GM12878 (cell line): ENCODE measurements around the gene SAMD4A. TPM values are rescaled to one million over a fixed set of nuclear protein-coding genes. Genes with fewer than 3 reads are reported as not detected.

Experiments used
- ATAC-seq: fragments of 200-7000 bp; cut with Tn5 transposase; 3 replicates; pipeline ENCODE4 v1.9.1; 2020; ENCODE audit warnings: mild to moderate bottlenecking, moderate library complexity
- BruUV-seq: library from RNA; stranded (reverse); fragments of 400-500 nt; replicated peaks from 2 replicates; lab custom pipeline; 2021; lab: Mats Ljungman, UMichigan
- CTCF ChIA-PET: fragments of 300-600 bp; sonication (Branson Sonifier 250); formaldehyde crosslinking; extraction: SDS; loops from one replicate; lab custom pipeline; 2021; ENCODE audit warnings: inconsistent platforms; lab: Yijun Ruan, JAX
- POLR2A ChIA-PET: fragments of 350-600 bp; formaldehyde crosslinking; extraction: SDS; loops from one replicate; lab custom pipeline; 2021; ENCODE audit warnings: inconsistent platforms; lab: Charles Lee
- RAD21 ChIA-PET: fragments of 300-600 bp; sonication (Branson Sonifier 250); formaldehyde crosslinking; loops from one replicate; lab custom pipeline; 2023; ENCODE audit warnings: antibody characterized with exemption; ENCODE audit not compliant: unreplicated experiment; lab: Charles Lee
- SMC1A ChIA-PET: fragments of 300-600 bp; sonication (Branson Sonifier 250); formaldehyde crosslinking; loops from one replicate; lab custom pipeline; 2023; ENCODE audit not compliant: unreplicated experiment, uncharacterized antibody; lab: Charles Lee
- DNase-seq: peaks from one replicate; pipeline ENCODE4 v3.0.0-alpha.2; 2011; ENCODE audit warnings: low read depth, low spot score
- FAIRE-seq: peaks from 3 replicates; lab custom pipeline; 2011; peaks lifted over from hg19 to GRCh38; lab: Jason Lieb, UNC
- H2AFZ ChIP-seq: 2 replicates; pipeline ENCODE4 v1.6.0; 2011; ENCODE audit warnings: low read depth, low read length, control low read depth; ENCODE audit not compliant: control insufficient read depth
- H3K27ac ChIP-seq: 2 replicates; pipeline ENCODE4 v1.5.1; 2011; ENCODE audit warnings: control low read depth; ENCODE audit not compliant: control insufficient read depth, insufficient read depth
- H3K27me3 ChIP-seq, 2 experiments: replicated peaks in 1 of 2; 2 replicates each; pipeline versions ENCODE4 v1.6.0 to v1.6.1; 2011; ENCODE audit warnings: low read length in 1 of 2; ENCODE audit not compliant: control insufficient read depth in 2 of 2, insufficient read depth in 2 of 2
- H3K36me3 ChIP-seq, 2 experiments: 2 replicates each; pipeline ENCODE4 v1.5.1; 2011; ENCODE audit warnings: low read length in 1 of 2; ENCODE audit not compliant: control insufficient read depth in 2 of 2, insufficient read depth in 2 of 2
- H3K4me1 ChIP-seq: 2 replicates; pipeline ENCODE4 v1.6.1; 2011; ENCODE audit warnings: mild to moderate bottlenecking, low read length, moderate library complexity, mixed read lengths; ENCODE audit not compliant: control insufficient read depth, insufficient read depth
- H3K4me2 ChIP-seq: 2 replicates; pipeline ENCODE4 v1.6.0; 2011; ENCODE audit warnings: control low read depth; ENCODE audit not compliant: control insufficient read depth, insufficient read depth
- H3K4me3 ChIP-seq: fragments of 200-600 bp; sonication (generic); 2 replicates; pipeline ENCODE4 v1.5.1; 2016
- H3K79me2 ChIP-seq: 2 replicates; pipeline ENCODE4 v1.6.0; 2011; ENCODE audit warnings: low read length; ENCODE audit not compliant: control insufficient read depth, insufficient read depth
- H3K9ac ChIP-seq: 2 replicates; pipeline ENCODE4 v1.8.0; 2011; ENCODE audit warnings: low read length, control low read depth, mixed read lengths; ENCODE audit not compliant: control insufficient read depth, insufficient read depth
- H3K9me3 ChIP-seq: replicated peaks from 3 replicates; pipeline ENCODE4 v1.5.1; 2011; ENCODE audit warnings: mild to moderate bottlenecking, low read length; ENCODE audit not compliant: control insufficient read depth, insufficient read depth
- H4K20me1 ChIP-seq: 2 replicates; pipeline ENCODE4 v1.6.0; 2011; ENCODE audit not compliant: control insufficient read depth, insufficient read depth
- BRCA1 ChIP-seq: IDR thresholded peaks from 2 replicates; pipeline ENCODE4 v1.6.1; 2011; ENCODE audit warnings: low read depth, low read length, improper control_type of control experiment
- TBL1XR1 ChIP-seq: IDR thresholded peaks from 2 replicates; pipeline ENCODE4 v1.6.1; 2012; ENCODE audit warnings: low read depth, low read length, improper control_type of control experiment
- WGBS: methylation state at CpG from one replicate; pipeline ENCODE4 v1.1.6; 2016; ENCODE audit warnings: low lambda C conversion rate; ENCODE audit not compliant: insufficient replicate concordance, insufficient coverage; ENCODE audit errors: missing lambda C conversion rate; 5-methylcytosine and 5-hydroxymethylcytosine counted together
- in situ Hi-C: fragments of 300-500 bp; cut with MboI; formaldehyde crosslinking; loops from 9 replicates; pipeline ENCODE4 v1.14.3; 2018; ENCODE audit warnings: mixed read lengths
- intact Hi-C: fragments of 100-400 bp; cut with micrococcal nuclease; formaldehyde crosslinking; loops from one replicate; pipeline ENCODE4 v1.14.2; 2022; ENCODE audit not compliant: unreplicated experiment
- polyA plus RNA-seq, 11 experiments: library from polyadenylated mRNA; depleted of rRNA in 4 of 11; unstranded in 6 of 11; stranded (reverse) in 5 of 11; fragments of >200 nt; fragmentation: Nextera tagmentation in 4 of 11; fragmentation: Illumina TruSeq in 1 of 11; extraction: Ambion mirVana in 4 of 11; extraction: Trizol in 1 of 11; gene quantifications; 1 replicate in 1 of 11; 2 replicates in 10 of 11; pipeline versions ENCODE4 v1.2.1 to v1.2.3, GENCODE V29; 2011 to 2016; ENCODE audit warnings: inconsistent platforms in 2 of 11, missing spikeins in 2 of 11, low read depth in 1 of 11
- total RNA-seq, 4 experiments: library from RNA; depleted of rRNA in 3 of 4; stranded (reverse); fragments of >200 nt in 3 of 4; fragmentation: Illumina TruSeq in 1 of 4; extraction: Trizol in 1 of 4; gene quantifications; 2 replicates each; pipeline versions ENCODE4 v1.2.1 to v1.2.3, GENCODE V29; 2013 to 2021
- TF ChIP-seq, protein P1 (sequence below): fragments of 150-350 bp; IDR thresholded peaks from 2 replicates; pipeline ENCODE4 v1.6.1; 2016; ENCODE audit warnings: low read depth, low read length

The SAMD4A gene
- total and polyA plus RNA-seq, 10 of the 15 experiments (the other 5 are each of a cell fraction or from before 2014, with no cell fraction given) = 0.05 to 0.56 (median 0.31) TPM

DNA sequence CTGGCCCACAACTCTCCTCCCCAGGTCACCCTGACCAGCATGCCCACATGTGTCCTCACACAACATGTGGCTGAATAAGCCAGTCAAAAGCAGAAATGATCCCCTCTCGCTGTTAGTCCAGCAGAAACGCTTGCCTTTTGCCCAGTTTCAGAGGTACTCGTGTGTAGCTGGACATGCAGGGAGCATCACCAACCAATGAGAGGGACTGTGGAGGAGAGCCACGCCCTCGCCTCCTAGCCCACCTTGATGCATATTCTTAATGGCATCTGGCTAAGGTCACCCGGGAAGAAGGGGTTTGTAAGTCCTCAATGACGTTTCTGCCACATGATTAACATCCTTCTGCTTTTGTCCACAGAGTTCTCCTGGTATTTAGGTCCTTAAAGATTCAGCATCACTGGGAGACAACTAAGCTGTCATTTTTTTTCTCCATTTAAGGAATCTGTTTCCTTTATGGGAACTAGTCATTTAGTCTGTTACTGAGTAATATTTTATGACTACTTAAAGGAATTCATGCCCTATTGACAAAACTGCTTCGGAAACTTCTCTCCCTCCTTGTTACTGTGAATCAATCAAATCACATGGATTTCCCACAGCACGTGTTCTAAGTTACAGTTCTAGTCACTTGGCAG lies 201.7 kb downstream of the SAMD4A start:
- Histone ChIP-seq H3K36me3 (no peaks in the 10 kb centered on the region), H3K9me3 (no peaks in the 10 kb centered on the region), H3K79me2 (no peaks in the 10 kb centered on the region), H3K4me2 (no peak overlapping the region), H3K27ac (no peak overlapping the region), H2AFZ (no peak overlapping the region), H3K27me3 (no peaks in the 10 kb centered on the region; a peak in 1 of 4 replicates), H3K4me1 (peaks cover 11% of the 10 kb centered on the region), H4K20me1 (no peaks in the 10 kb centered on the region), H3K4me3 (no peak overlapping the region), H3K9ac (no peak overlapping the region)
- SMC1A ChIA-PET = interaction anchor here (1.5 kb wide), 1 partner anchor 125 kb away, joined by 3 read pairs; no protein-coding TSS in a partner anchor
- ATAC-seq (no peak), FAIRE-seq (no peak), DNase-seq (no peak)
- TF ChIP-seq BRCA1 = no peak
- no peak for TF ChIP-seq TBL1XR1
- TF ChIP-seq, protein P1, sequence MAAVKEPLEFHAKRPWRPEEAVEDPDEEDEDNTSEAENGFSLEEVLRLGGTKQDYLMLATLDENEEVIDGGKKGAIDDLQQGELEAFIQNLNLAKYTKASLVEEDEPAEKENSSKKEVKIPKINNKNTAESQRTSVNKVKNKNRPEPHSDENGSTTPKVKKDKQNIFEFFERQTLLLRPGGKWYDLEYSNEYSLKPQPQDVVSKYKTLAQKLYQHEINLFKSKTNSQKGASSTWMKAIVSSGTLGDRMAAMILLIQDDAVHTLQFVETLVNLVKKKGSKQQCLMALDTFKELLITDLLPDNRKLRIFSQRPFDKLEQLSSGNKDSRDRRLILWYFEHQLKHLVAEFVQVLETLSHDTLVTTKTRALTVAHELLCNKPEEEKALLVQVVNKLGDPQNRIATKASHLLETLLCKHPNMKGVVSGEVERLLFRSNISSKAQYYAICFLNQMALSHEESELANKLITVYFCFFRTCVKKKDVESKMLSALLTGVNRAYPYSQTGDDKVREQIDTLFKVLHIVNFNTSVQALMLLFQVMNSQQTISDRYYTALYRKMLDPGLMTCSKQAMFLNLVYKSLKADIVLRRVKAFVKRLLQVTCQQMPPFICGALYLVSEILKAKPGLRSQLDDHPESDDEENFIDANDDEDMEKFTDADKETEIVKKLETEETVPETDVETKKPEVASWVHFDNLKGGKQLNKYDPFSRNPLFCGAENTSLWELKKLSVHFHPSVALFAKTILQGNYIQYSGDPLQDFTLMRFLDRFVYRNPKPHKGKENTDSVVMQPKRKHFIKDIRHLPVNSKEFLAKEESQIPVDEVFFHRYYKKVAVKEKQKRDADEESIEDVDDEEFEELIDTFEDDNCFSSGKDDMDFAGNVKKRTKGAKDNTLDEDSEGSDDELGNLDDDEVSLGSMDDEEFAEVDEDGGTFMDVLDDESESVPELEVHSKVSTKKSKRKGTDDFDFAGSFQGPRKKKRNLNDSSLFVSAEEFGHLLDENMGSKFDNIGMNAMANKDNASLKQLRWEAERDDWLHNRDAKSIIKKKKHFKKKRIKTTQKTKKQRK = no peak
- intact Hi-C loops (no loop called here), in situ Hi-C loops (no loop called here)
- BruUV-seq = no TSS peak
- POLR2A ChIA-PET = no interaction called here
- CTCF ChIA-PET = no interaction called here
- RAD21 ChIA-PET = no interaction called here
- 64% methylated on average over 9 of the region's 9 CpGs for WGBS
